Fibroblast of lung (primary cell): ENCODE data around the gene KYAT1. TPM values are rescaled to one million over a fixed set of nuclear protein-coding genes. Genes with fewer than 3 reads are reported as not detected.

Experiments used
- DNase-seq, 2 donors: peaks; one replicate each; pipeline versions ENCODE4 v3.0.0 to v3.0.0-alpha.2; 2010; ENCODE audit warnings: low read depth in 2 of 2
- H2AFZ ChIP-seq: 2 replicates; pipeline ENCODE4 v1.5.1; 2012; ENCODE audit warnings: low read length, control low read depth, inconsistent platforms
- H3K27ac ChIP-seq: 2 replicates; pipeline ENCODE4 v1.5.1; 2011; ENCODE audit warnings: low read length, control low read depth; ENCODE audit not compliant: insufficient read depth
- H3K27me3 ChIP-seq: 2 replicates; pipeline ENCODE4 v1.5.1; 2011; ENCODE audit warnings: mild to moderate bottlenecking, low read length; ENCODE audit not compliant: control insufficient read depth, insufficient read depth
- H3K36me3 ChIP-seq: 2 replicates; pipeline ENCODE4 v1.5.1; 2011; ENCODE audit warnings: low read length; ENCODE audit not compliant: control insufficient read depth, insufficient read depth
- H3K4me1 ChIP-seq: 2 replicates; pipeline ENCODE4 v1.5.1; 2011; ENCODE audit warnings: low read length; ENCODE audit not compliant: control insufficient read depth, insufficient read depth; ENCODE audit errors: extremely low read depth
- H3K4me2 ChIP-seq: 2 replicates; pipeline ENCODE4 v1.5.1; 2011; ENCODE audit warnings: low read length, control low read depth; ENCODE audit not compliant: insufficient read depth; ENCODE audit errors: extremely low read depth
- H3K4me3 ChIP-seq, 4 experiments: fragments of 200-600 bp in 1 of 4; sonication (generic) in 1 of 4; replicated peaks in 1 of 4; 2 replicates each; pipeline ENCODE4 v1.5.1; 2011 to 2016; ENCODE audit warnings: low read length in 4 of 4, low read depth in 3 of 4, mild to moderate bottlenecking in 3 of 4, control low read depth in 2 of 4, inconsistent platforms in 1 of 4, mixed read lengths in 1 of 4; ENCODE audit not compliant: insufficient read depth in 1 of 4; ENCODE audit errors: control extremely low read depth in 1 of 4
- H3K79me2 ChIP-seq: 2 replicates; pipeline ENCODE4 v1.5.1; 2012; ENCODE audit warnings: mild to moderate bottlenecking, low read length, inconsistent platforms; ENCODE audit not compliant: control insufficient read depth, insufficient read depth
- H3K9ac ChIP-seq: 2 replicates; pipeline ENCODE4 v1.5.1; 2011; ENCODE audit warnings: mild to moderate bottlenecking, low read length, control low read depth; ENCODE audit not compliant: insufficient read depth
- H3K9me3 ChIP-seq: 2 replicates; pipeline ENCODE4 v1.5.1; 2012; ENCODE audit warnings: low read depth, low read length; ENCODE audit not compliant: control insufficient read depth, insufficient read depth
- H4K20me1 ChIP-seq: 2 replicates; pipeline ENCODE4 v1.5.1; 2011; ENCODE audit warnings: low read length; ENCODE audit not compliant: control insufficient read depth, insufficient read depth; ENCODE audit errors: extremely low read depth
- EZH2 ChIP-seq: IDR thresholded peaks from 2 replicates; pipeline ENCODE4 v1.5.1; 2012; ENCODE audit warnings: low read length, control low read depth, mild to moderate bottlenecking; ENCODE audit errors: missing control alignments
- polyA plus RNA-seq, 2 donors: library from polyadenylated mRNA; depleted of rRNA in 1 of 2; stranded (reverse) in 1 of 2; unstranded in 1 of 2; fragments of >200 nt; gene quantifications; 2 replicates each; pipeline ENCODE4 v1.2.1, GENCODE V29; 2011 to 2012; ENCODE audit warnings: missing spikeins in 1 of 2
- total RNA-seq: library from RNA; depleted of rRNA; stranded (reverse); fragments of >200 nt; gene quantifications from 2 replicates; pipeline ENCODE4 v1.2.1, GENCODE V29; 2014
- TF ChIP-seq, protein P1 (sequence below), 2 donors: IDR thresholded peaks in 1 of 2; conservative IDR thresholded peaks in 1 of 2; 1 replicate in 1 of 2; 2 replicates in 1 of 2; pipeline ENCODE4 v1.5.1; 2011 to 2012; ENCODE audit warnings: low read length in 2 of 2, control low read depth in 1 of 2, inconsistent platforms in 1 of 2, low read depth in 1 of 2, mild to moderate bottlenecking in 1 of 2

Gene KYAT1
- total and polyA plus RNA-seq, 2 donors (not counting 1 experiment from before 2014, with no cell fraction given) = 4.7 to 12.4 TPM

DNA sequence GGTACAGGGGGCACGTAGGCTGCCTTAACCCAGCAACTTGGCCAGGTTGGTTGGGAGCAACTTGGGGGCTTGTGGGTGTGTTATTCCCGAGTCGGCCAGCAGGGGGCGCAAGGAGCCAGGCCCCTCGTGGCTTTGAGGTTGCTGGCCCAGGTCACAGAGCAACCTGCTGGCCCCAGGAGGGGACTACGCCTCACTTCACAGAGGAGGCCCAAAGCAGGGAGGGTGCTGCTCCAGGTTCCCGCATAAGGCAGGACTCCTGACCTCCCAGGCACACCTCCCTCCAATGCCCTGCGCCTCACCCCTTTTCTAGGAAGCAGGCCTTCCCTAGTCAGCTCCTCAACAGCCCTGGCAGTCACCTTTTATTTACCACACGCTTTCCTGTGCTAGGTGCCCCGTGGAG, 18.1 kb downstream of the KYAT1 start:
- H3K4me2 ChIP-seq = no peak overlapping the region
- H4K20me1 ChIP-seq = no peaks in the 10 kb centered on the region
- H3K4me1 ChIP-seq = no peaks in the 10 kb centered on the region
- H3K27ac ChIP-seq = no peak overlapping the region
- no peak overlapping the region for H2AFZ ChIP-seq
- no peaks in the 10 kb centered on the region for H3K36me3 ChIP-seq
- no peak overlapping the region for H3K9ac ChIP-seq
- H3K9me3 ChIP-seq = no peaks in the 10 kb centered on the region
- H3K4me3 ChIP-seq = no peak overlapping the region
- H3K79me2 ChIP-seq = no peaks in the 10 kb centered on the region
- TF ChIP-seq, protein P1, sequence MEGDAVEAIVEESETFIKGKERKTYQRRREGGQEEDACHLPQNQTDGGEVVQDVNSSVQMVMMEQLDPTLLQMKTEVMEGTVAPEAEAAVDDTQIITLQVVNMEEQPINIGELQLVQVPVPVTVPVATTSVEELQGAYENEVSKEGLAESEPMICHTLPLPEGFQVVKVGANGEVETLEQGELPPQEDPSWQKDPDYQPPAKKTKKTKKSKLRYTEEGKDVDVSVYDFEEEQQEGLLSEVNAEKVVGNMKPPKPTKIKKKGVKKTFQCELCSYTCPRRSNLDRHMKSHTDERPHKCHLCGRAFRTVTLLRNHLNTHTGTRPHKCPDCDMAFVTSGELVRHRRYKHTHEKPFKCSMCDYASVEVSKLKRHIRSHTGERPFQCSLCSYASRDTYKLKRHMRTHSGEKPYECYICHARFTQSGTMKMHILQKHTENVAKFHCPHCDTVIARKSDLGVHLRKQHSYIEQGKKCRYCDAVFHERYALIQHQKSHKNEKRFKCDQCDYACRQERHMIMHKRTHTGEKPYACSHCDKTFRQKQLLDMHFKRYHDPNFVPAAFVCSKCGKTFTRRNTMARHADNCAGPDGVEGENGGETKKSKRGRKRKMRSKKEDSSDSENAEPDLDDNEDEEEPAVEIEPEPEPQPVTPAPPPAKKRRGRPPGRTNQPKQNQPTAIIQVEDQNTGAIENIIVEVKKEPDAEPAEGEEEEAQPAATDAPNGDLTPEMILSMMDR (conservative IDR thresholded peaks at IDR 0.05 in 1 of 2, IDR thresholded peaks at IDR 0.05 in 1 of 2; ENCODE audit: low read depth in 1 of 2, low read length in 2 of 2) = peak; percentile 76 to 89
- no peak for TF ChIP-seq EZH2
- no peaks in the 10 kb centered on the region for H3K27me3 ChIP-seq
- peak; percentile 18 to 51 for DNase-seq

DNA sequence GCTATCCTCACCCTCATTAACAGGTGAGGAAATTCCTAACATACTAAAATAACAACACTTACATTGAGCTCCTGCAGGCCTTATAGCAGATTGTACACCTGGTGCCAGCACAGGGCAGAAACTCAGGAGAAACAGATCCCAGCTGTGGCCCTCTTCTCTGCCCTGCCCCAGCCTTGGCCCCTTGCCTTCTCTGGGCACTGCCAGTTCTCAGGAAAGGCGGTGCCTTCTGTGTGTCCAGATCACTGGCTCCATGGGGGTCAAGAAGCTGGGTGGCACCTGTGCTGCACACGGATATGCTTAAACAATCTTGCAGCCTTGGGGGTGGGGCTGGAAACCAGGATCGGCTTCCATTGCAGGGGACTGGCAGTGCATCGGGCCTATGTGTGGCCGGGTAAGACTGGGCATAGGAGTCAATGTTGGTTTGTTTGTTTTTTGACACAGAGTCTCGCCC, 19.3 kb downstream of the KYAT1 start:
- Histone ChIP-seq H3K27ac (no peak overlapping the region), H3K4me3 (no peak overlapping the region), H3K4me1 (no peaks in the 10 kb centered on the region), H3K79me2 (no peaks in the 10 kb centered on the region), H3K27me3 (no peaks in the 10 kb centered on the region), H3K4me2 (no peak overlapping the region), H3K9me3 (no peaks in the 10 kb centered on the region), H3K9ac (no peak overlapping the region), H2AFZ (no peak overlapping the region), H3K36me3 (no peaks in the 10 kb centered on the region), H4K20me1 (no peaks in the 10 kb centered on the region)
- no peak for DNase-seq
- TF ChIP-seq, protein P1 (conservative IDR thresholded peaks at IDR 0.05 in 1 of 2, IDR thresholded peaks at IDR 0.05 in 1 of 2; ENCODE audit: low read depth in 1 of 2, low read length in 2 of 2) = no peak
- TF ChIP-seq EZH2 = no peak

GRCh38 chr9:128861501-128861900, 20.2 kb downstream of the KYAT1 start:
- H3K4me3 ChIP-seq = no peak overlapping the region
- H3K4me1 ChIP-seq = no peaks in the 10 kb centered on the region
- no peak overlapping the region for H3K4me2 ChIP-seq
- no peak for DNase-seq
- no peaks in the 10 kb centered on the region for H4K20me1 ChIP-seq
- no peaks in the 10 kb centered on the region for H3K9me3 ChIP-seq
- no peak overlapping the region for H3K9ac ChIP-seq
- H3K79me2 ChIP-seq = no peaks in the 10 kb centered on the region
- no peaks in the 10 kb centered on the region for H3K36me3 ChIP-seq
- TF ChIP-seq, protein P1 (conservative IDR thresholded peaks at IDR 0.05 in 1 of 2, IDR thresholded peaks at IDR 0.05 in 1 of 2; ENCODE audit: low read depth in 1 of 2, low read length in 2 of 2) = no peak
- no peak for TF ChIP-seq EZH2
- no peaks in the 10 kb centered on the region for H3K27me3 ChIP-seq
- H2AFZ ChIP-seq = no peak overlapping the region
- H3K27ac ChIP-seq = no peak overlapping the region
